GM18499 (cell line): Measurements from ENCODE around the gene TSHR.
"Not testable (repeated sequence)": the region's sequence is repeated elsewhere in the genome, so short reads cannot be mapped to it uniquely, and the experiment has no call there.

Experiments
- ATAC-seq: cut with Tn5 transposase; IDR thresholded peaks from one replicate; pipeline ENCODE4 v1.9.1; 2021; ENCODE audit warnings: moderate number of reproducible peaks; ENCODE audit not compliant: insufficient read depth, unreplicated experiment

Gene TSHR

DNA sequence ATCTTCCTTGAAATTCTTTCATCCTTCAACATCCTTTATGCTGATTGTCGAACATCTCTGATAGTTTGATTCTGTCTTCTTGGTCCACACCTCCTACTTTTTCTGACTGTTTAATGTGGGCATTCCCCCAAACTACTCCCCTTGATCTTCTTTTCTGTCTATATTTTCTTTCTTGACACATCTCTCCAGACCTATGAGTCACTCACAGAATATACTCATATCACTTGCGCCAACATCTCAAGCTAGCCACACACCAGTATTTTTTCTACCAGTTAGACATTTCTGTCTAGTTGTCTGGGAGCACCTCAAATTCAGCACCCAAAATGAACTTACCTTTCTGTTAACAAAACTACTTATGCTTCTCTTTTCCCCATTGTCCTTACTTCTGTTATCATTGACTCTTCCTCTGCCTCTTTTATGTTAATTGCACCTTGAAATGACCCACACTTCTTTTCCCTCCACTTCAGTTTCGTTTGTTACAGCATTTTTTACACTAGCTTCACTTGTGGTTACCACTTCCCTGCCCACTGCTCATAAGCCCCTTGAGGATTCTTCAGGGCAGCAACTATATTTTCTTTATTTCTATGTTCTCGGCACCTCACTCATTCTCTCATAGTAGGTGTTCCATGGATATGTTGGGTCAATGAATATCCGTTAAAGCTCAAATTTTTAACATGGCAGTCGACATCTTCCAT lies 33.5 kb downstream of the TSHR start:
- ATAC-seq = peak; percentile 49

DNA sequence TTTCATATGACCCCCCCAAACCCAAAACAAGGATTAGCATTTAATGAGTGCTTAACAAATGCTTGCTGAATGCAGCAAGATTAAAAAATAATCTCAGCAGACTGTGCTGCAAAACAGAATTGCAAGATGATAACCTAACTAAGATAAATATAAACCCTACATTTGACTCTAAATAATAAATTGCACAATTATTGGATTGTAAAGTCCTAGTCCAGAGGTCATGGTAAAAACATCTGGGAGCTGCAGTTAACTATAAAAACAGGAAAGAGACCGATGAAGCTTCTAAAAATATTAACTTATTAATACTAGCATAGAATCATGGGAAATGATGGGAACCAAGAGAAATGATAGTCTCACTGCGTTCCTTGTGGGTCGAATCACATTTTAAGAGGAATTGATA lies 37.2 kb downstream of the TSHR start:
- ATAC-seq = no peak

DNA sequence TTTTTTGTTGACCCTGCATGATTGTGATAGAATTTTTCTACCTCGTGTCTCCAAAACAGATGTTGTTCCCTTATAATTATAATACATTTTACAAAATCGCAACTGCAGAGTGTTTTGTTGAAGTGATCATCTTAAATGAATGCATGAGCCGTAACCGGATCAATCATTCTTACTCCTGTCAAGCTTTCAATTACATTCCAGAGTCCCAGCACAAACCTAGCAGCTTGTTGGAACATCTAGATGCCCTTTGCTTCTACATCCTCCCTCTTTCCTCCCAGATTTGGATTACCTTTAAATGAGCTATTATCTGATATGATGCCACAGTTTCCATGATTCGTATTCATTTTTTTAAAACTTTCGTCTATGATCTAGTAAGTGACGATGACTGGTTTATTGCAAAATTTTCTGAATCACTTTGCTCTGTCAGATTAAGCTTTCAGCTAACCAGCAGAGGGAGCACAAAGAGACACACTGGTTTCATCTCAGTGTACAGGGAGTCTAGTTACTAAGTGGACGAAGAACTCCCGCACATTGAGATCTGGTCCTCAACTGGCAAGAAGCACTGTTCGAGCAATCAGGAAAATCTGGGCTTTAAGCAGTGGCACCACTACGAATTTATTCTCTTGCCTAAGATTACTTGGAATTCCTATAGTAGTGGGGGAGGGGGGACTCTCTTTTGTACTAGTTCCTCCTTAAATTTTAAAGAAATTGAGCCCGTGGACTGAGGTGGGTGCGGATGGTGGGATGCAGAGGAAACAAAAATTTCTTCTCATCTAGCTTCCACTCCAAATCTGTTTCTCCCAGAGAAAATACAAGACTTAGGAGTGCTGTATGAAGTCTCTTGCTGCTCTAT lies 40.9 kb downstream of the TSHR start:
- peak; percentile 85 for ATAC-seq

DNA sequence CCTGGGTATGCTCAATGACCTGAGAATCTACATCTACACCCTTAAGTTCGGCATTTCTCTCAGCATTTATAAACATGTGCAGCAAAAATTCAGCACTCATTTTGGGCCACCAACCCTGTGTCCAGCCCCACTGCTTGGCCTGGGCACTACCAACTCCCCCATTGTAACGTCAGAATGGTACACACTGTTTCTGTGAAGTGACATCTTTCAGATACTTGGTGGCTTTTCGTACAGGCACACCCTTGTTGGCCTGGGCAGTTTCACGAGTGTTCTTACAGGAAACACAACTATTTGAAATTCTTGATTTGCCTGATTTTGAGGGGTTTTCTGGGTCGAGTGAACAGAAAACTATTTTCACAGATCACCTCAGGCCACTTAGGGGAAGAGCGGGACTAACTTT lies 46.0 kb downstream of the TSHR start:
- no peak for ATAC-seq

DNA sequence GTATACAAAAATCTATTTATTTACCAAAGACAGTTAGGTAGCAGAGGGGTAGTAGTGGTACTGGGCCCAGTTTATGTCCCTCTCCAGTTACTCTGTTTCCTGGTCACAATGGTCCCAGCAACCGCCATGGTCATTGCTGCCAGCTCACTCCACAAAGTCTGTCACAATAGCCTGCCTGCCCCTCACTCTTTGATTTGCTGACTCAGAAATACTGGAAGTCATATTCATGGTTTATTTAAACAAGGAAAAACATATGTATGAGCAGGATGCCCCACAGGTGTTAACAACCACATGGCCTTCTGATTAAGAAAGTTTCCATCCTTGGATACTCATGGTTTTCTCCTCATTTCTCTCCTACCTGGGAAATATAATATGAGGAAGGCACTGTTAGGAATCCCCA lies 49.2 kb downstream of the TSHR start:
- no peak for ATAC-seq

DNA sequence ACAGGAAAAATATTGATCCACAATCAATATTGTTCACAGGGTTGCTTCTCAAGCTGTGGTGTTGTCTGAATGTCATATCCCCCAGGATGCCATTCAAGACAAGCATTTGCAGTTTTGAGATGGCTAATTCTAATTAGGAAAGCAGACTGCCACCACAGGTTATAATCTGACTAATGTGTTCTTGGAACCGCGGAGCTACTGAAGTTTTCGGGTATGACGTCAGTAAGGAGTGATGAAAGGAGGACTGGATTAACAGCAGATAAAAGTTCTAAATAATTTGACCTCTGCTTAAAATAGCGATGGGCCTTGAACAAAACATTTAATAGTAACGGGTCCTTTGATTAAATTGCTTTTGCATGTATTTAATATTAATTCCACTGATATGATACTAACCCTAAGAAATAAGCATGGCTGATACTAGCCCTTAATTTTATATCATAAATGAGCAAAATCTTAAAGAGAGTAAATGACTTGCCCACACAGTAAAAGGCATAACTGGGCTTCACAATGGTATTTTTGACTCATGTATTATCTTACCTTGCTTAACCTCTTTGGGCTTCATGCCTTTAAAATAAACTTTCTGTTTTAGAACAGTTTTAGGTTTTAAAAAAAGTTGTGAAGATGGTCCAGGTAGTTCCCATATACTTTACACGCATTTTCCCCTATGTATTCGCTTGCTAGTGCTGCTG lies 50.3 kb downstream of the TSHR start:
- no peak for ATAC-seq

DNA sequence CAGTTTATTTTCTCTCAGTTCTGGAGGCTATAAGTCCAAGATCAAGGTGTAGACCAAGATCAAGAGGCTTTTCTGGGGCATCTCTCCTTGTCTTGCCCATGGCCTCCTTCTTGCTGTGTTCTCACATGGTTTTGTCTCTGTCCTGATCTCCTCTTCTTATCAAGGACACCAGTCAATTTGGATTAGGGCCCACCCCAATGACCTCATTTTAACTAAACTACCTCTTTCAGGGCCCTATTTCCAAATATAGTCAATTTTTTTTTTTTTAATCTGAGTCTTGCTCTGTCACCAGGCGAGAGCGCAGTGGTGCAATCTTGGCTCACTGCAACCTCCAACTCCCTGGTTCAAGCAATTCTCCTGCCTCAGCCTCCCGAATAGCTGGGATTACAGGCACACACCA lies 50.8 kb downstream of the TSHR start:
- ATAC-seq = no peak

DNA sequence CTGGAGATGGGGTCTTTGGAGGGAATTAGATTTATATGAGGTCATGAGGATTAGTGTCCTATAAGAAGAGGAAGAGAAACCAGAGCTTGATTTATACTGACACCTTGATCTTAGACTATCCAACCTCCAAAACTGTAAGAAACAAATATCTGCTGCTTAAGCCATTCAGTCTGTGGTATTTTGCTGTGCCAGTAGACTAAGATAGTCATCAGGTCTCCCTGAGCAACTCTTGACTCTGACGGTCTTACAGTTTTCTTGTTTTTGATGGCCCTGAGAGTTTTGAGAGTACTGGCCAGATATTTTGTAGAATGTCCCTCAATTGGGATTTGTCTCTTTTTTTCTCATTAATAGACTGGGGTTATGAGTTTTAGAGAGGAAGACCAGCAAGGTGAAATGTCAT lies 51.7 kb downstream of the TSHR start:
- ATAC-seq = no peak

DNA sequence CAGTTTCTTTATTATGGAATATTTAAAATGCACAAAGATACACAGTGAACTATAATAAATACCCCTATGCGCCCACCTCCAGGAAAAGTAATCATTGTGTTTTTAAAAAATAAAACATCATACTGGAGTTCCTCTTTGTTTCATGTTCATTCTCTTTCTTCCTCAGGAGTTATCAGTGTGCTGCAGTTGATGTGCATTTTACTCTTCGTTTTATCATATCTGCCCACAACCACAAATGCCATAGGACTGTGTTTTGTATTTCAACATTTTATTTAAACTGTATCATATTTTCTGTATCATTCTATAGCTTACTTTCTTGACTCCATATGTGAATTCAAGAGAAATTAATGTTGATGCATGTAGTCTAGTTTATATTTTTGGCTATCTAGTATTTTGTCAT lies 53.9 kb downstream of the TSHR start:
- ATAC-seq = no peak

DNA sequence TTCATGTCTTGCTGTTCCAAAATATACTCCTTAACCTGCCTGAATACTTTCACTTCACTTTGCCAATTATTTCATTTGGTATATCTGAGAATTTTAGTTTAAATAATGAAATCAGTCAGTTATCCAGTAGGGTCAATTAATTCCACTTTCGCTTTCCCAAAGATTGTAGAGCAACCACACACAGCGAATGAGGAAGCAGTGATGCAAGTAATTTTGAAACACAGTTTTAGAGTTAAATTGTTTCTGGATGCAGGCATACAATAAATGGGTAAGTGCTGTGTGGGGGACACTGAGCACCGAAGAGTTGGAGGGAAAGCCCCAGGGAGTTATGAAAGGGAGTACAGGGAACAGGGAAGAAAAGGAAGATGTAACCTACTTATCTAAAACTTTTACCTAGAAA lies 62.8 kb downstream of the TSHR start:
- no peak for ATAC-seq

DNA sequence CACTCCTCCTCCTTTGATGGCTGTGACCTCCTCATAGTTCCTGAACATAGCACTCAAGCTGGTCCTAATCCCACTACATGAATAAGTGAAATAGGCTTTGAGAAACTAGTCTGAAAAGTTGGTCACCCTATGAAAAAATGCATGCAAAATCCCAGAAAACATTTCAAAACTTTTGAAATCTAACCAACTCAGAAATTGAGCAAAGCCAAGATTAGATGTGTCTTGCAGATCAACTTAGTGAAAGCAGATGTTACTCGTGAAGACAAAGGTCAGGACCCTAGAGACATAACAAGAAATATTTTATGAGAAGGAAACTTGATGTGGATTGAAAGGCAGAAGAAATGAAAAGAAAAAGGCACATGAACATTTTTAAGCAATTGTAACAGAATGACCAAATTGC lies 63.3 kb downstream of the TSHR start:
- ATAC-seq = no peak

DNA sequence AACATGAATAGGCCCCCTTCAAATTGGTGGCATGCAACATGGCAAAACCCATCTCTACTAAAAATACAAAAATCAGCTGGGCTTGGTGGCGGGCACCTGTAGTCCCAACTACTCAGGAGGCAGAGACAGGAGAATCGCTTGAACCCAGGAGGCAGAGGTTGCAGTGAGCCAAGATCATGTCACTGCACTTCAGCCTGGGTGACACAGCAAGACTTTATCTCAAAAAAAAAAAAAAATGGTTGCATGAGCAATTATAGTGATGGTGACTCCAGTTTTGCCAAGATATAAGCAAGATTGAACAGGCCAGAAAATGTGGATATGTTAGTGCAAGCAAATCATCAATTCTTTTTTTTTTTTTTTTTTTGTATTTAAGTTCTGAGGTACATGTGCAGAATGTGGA lies 63.7 kb downstream of the TSHR start:
- ATAC-seq = not testable (repeated sequence)

DNA sequence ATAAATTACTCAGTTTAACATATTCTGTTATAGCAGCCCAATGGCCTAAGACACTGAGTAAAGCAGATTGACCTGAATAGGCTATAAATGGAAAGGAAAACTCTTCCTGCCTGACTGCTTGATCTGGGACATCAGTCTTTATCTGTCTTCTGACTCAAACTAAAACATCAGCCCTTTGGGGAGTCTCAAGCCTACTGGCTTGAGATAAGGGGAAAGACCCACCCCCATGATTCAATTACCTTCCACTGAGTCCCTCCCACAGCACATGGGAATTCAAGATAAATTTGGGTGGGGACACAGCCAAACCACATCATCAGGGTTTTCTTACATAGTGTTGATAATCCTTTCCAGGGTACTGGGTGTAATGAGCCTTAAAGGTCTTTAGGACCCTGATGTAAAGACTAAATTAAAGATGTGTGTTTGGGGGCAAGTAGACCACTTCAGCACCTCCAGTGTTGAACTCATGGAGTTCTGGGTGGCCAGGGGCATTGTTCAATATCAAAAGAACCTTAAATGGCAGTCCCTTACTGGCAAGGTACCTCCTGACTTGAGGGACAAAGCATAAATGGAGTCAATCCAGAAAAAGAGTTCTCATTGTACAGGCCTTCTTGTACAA lies 67.8 kb downstream of the TSHR start:
- no peak for ATAC-seq

DNA sequence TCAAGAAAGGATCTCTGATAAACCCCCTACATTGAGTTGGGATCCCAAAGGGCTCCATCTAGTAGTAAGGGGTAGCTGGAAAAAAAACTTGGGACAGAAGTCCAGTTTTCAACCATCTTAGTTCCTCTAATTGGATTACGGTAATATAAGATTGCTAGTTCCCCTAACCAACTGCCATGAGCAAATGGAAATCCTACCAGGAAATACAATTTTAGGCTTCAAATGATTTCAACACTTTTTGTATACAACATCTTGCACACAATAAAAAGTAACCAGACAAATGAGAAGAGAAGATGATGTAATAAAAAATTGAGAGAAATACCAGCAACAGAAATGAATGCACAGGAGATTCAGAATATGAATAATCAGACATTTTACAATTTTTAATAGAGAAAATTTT lies 73.0 kb downstream of the TSHR start:
- no peak for ATAC-seq

DNA sequence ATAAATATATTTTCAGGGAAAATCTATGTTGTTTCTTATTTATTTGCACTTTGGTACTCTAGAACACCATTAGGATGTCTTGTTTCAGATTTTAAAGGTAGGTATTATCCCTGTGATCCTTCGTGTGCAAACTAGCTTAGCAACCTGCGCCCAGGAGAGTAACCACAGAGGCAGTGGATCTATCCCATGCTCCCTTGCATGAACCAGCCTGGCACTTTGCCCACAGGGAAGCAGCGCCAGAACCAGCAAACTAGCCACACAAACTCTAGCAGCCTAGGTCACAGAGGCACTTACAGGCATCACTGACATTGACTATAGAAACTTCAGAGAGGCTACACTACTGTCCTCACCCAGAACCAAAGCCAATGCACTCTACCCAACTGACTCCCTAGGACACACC lies 76.1 kb downstream of the TSHR start:
- ATAC-seq = no peak

DNA sequence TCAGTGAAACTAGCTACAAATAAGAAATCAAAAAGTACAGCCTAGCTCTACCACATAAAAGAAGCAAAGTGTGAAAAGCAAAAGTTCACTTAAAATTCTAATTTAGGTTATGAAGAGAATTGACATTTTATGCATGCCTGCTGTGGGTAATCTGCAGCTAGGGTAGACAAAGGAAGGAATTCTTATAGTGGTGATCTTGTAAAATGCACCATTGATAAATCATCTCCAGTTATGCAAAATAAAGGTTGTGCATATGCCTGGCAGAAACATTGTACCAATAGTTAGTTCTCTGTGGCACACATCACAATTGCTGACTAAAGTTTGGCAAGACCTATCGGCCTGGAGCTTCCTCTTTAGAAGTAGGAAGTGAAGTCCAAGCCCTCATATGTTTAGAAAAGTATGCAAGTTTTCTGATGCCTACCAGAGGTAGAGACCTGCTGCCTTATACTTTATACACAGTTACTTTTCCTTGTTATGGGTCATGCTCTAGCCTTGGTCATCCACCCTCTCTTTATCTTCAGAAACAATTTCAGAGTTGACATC lies 78.3 kb downstream of the TSHR start:
- no peak for ATAC-seq

DNA sequence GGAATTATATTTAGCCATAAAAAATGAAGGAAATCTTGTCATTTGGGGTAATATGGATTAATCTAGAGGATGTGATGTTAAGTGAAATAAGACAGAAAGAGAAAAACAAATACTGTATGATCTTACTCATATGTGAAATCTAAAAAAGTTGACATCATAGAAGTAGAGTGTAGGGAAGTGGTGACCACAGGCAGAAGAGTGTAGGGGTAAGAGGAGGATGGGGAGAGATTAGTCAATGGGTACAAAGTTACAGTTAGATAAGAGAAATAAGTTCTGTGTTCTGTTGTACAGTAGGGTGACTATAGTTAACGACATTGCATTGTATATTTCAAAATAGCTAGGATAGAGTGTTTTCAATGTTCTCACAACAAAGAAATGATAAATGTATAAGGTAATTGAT lies 87.0 kb downstream of the TSHR start:
- no peak for ATAC-seq

DNA sequence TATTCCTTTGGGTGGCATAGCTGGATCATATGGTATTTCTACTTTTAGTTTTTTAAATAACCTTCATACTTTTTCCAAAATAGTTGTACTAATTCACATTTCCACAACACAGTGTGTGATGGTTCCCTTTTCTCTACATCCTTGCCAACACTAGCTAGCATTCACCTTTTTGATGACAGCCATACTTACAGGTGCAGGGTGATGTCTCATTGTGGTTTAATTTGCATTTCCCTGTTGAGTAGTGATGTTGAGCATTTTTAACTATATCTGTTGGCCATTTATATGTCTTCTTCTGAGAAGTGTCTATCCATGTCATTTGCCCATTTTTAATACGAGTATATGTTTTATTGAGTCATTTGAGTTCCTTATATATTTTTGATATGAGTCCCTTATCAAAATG lies 96.1 kb downstream of the TSHR start:
- ATAC-seq = no peak

DNA sequence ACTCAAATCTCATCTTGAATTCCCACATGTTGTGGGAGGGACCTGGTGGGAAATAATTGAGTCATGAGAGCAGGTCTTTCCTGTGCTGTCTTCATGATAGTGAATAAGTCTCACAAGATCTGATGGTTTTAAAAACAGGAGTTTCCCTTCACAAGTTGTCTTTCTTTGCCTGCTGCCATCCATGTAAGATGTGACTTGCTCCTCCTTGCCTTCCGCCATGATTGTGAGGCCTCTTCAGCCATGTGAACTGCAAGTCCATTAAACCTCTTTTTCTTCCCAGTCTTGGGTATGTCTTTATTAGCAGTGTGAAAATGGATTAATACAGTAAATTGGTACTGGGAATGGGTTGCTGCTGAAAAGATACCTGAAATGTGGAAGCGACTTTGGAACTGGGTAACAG lies 98.6 kb downstream of the TSHR start:
- ATAC-seq = not testable (repeated sequence)

DNA sequence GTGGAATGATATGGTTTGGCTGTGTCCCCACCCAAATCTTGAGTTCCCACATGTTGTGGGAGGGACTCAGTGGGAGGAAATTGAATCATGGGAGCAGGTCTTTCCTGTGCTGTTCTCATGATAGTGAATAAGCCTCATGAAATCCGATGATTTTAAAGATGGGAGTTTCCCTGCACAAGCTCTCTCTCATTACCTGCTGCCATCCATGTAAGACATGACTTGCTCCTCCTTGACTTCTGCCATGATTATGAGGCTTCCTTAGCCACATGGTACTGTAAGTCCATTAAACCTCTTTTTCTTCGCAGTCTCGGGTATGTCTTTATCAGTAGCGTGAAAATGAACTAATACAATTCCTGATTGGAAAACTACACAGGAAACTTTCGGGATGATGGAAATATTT lies 100.5 kb downstream of the TSHR start:
- ATAC-seq = no peak

DNA sequence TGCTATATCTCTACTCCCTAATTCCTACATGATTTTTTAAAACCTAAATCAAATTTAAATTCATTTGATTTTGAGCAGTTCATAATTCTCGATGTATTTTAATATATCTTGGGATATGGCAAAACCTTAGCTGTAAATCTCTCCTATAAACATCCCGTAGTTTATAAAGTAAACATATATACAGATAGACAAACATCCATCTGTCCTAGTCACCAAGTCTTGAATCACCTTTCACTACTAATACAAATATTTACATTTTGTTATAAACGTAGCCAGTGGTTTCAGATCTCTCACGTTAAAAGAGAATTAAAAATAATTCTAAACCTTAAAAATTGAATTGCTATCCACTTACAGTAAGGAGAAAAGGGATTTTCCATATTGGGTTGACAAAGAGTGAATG lies 107.0 kb downstream of the TSHR start:
- no peak for ATAC-seq
